Adipose tissue (tissue), 3 donors: ENCODE measurements around the gene C1orf174. TPM values are rescaled to one million over a fixed set of nuclear protein-coding genes. Genes with fewer than 3 reads are reported as not detected.

Experiments used
- H3K27ac ChIP-seq: one replicate; pipeline ENCODE4 v1.5.1; 2013; ENCODE audit warnings: low read depth, low read length
- WGBS, 3 donors: extraction: QIAGEN DNeasy Blood & Tissue Kit; methylation state at CpG; one replicate each; pipeline ENCODE4 v1.1.7; 2013; 5-methylcytosine and 5-hydroxymethylcytosine counted together
- polyA plus RNA-seq, 3 donors: library from polyadenylated mRNA; stranded (reverse); fragments of 200-250 nt; gene quantifications; one replicate each; pipeline ENCODE4 v1.2.3, GENCODE V29; 2013
- donor health status: healthy with polysubstance abuse.
- donor health status: Bipolar disorder and iron deficiency.
- donor health status: healthy.

The C1orf174 gene
- polyA plus RNA-seq, 3 donors = 10.0 to 20.7 (median 10.9) TPM

GRCh38 chr1:3858231-3858981 is 41.7 kb downstream of the C1orf174 start:
- 53 to 75% (median 72%) methylated on average over 33 to 34 of the region's 34 CpGs for WGBS, 3 donors
- H3K27ac ChIP-seq = no peak overlapping the region

GRCh38 chr1:3857791-3858129 is 42.3 kb downstream of the C1orf174 start:
- WGBS, 3 donors = 4 to 7% (median 6%) methylated on average over 20 to 21 of the region's 21 CpGs

GRCh38 chr1:3856923-3857790 is 42.9 kb downstream of the C1orf174 start, which contains the start of the genes CEP104 and DFFB:
TSS of gene CEP104 (minus strand) at chr1:3857211. CDS start at chr1:3852407, 4,804 bp downstream.
TSS of gene DFFB (plus strand) at chr1:3857476. CDS start at chr1:3857604, 128 bp downstream.
- H3K27ac ChIP-seq = no peak within 1 kb of the TSS
- 1% methylated on average over 69 to 73 of the region's 73 CpGs for WGBS, 3 donors

More at GRCh38 chr1:3857791-3858129, 42.3 kb downstream of the C1orf174 start:
- H3K27ac ChIP-seq = no peak overlapping the region

GRCh38 chr1:3852711-3853485 is 47.2 kb downstream of the C1orf174 start:
- H3K27ac ChIP-seq = no peak overlapping the region
- 73 to 88% (median 76%) methylated on average over 15 of the region's 15 CpGs for WGBS, 3 donors

- 79 to 90% (median 89%) methylated on average over 12 of the region's 12 CpGs for WGBS, 3 donors
- no peak overlapping the region for H3K27ac ChIP-seq
These were observed 48.0 kb downstream of the C1orf174 start for GRCh38 chr1:3852091-3852490.

GRCh38 chr1:3851292-3851691 is 48.8 kb downstream of the C1orf174 start:
- 94 to 97% (median 94%) methylated on average over 6 of the region's 6 CpGs for WGBS, 3 donors

GRCh38 chr1:3850857-3851256 is 49.2 kb downstream of the C1orf174 start:
- H3K27ac ChIP-seq = no peak overlapping the region
- 88 to 90% (median 90%) methylated on average over 12 of the region's 12 CpGs for WGBS, 3 donors

More at GRCh38 chr1:3851292-3851691, 48.8 kb downstream of the C1orf174 start:
- no peak overlapping the region for H3K27ac ChIP-seq

- no peak overlapping the region for H3K27ac ChIP-seq
- 80 to 82% (median 82%) methylated on average over 6 of the region's 6 CpGs for WGBS, 3 donors
These were observed 53.0 kb downstream of the C1orf174 start for GRCh38 chr1:3847081-3847480.

GRCh38 chr1:3846541-3846940 is 53.5 kb downstream of the C1orf174 start:
- 74 to 84% (median 82%) methylated on average over 3 of the region's 3 CpGs for WGBS, 3 donors
- no peak overlapping the region for H3K27ac ChIP-seq

GRCh38 chr1:3842912-3843311 is 57.2 kb downstream of the C1orf174 start:
- H3K27ac ChIP-seq = no peak overlapping the region
- 79 to 95% (median 84%) methylated on average over 9 of the region's 9 CpGs for WGBS, 3 donors

- 96% methylated on average over 7 of the region's 7 CpGs for WGBS, 3 donors
- no peak overlapping the region for H3K27ac ChIP-seq
These were observed 58.6 kb downstream of the C1orf174 start for GRCh38 chr1:3841491-3841890.

Other genes starting within 250 kb of the C1orf174 start
- under 1 TPM in 2 of 3 donors, not detected in 1; 0.01 to 0.24 TPM for gene TP73, start 247.8 kb downstream of the C1orf174 start, polyA plus RNA-seq
- gene CCDC27, start 147.8 kb downstream of the C1orf174 start, polyA plus RNA-seq = not detected
- gene SMIM1, start 127.5 kb downstream of the C1orf174 start, polyA plus RNA-seq = 1 to 10 TPM; 1.8 to 8.2 (median 3.7) TPM
- gene LRRC47, start 103.8 kb downstream of the C1orf174 start, polyA plus RNA-seq = 10 to 100 TPM; 21.4 to 25.4 (median 22.2) TPM
- 10 to 100 TPM in 1 of 3 donors, 1 to 10 TPM in 2; 7.4 to 10.3 (median 8.5) TPM for gene CEP104, start 43.1 kb downstream of the C1orf174 start, polyA plus RNA-seq
- 1 to 10 TPM; 3.1 to 4.4 (median 4.3) TPM for gene DFFB, start 42.8 kb downstream of the C1orf174 start, polyA plus RNA-seq